ENCODE measurements around the gene HOXA5.

The HOXA5 gene

GRCh38 chr7:27143023-27143949 is at the start of gene HOXA5:
Gene HOXA5, minus strand, starts transcription at chr7:27143681. Its CDS starts 74 bp downstream, at chr7:27143607.
- DNase-seq, result no peak

GRCh38 chr7:27192546-27193334 is 49.3 kb upstream of the HOXA5 start:
- DNase-seq, result no peak

GRCh38 chr7:27191833-27192545 is 48.5 kb upstream of the HOXA5 start:
- DNase-seq, result no peak

- DNase-seq, result no peak
These were observed 47.8 kb upstream of the HOXA5 start for GRCh38 chr7:27191161-27191731.

GRCh38 chr7:27189997-27190748 is 46.7 kb upstream of the HOXA5 start:
- DNase-seq, result no peak

GRCh38 chr7:27189295-27189996 is 46.0 kb upstream of the HOXA5 start:
- DNase-seq, result no peak

GRCh38 chr7:27188386-27189294 is 45.2 kb upstream of the HOXA5 start:
- DNase-seq, result no peak

- no peak for DNase-seq
These were observed 44.2 kb upstream of the HOXA5 start for GRCh38 chr7:27187475-27188385.

GRCh38 chr7:27186668-27187474 is 43.4 kb upstream of the HOXA5 start:
- no peak for DNase-seq

- no peak for DNase-seq
These were observed 42.6 kb upstream of the HOXA5 start for GRCh38 chr7:27185854-27186667.

- no peak for DNase-seq
These were observed 41.8 kb upstream of the HOXA5 start, which contains the start of gene HOXA11 for GRCh38 chr7:27185013-27185853. Gene HOXA11, minus strand, starts transcription at chr7:27185232. Its CDS starts 88 bp downstream, at chr7:27185144.

GRCh38 chr7:27184337-27185012 is 41.0 kb upstream of the HOXA5 start:
- no peak for DNase-seq

GRCh38 chr7:27183682-27184336 is 40.3 kb upstream of the HOXA5 start:
- DNase-seq, result no peak

GRCh38 chr7:27182861-27183681 is 39.6 kb upstream of the HOXA5 start:
- DNase-seq, result no peak

Data from NCI-H187 treated with DMSO at 0.1 percent for 48 hours (cell line).